Muscle of arm (tissue), 12 donors: ENCODE results near the gene STARD13. TPM values are rescaled to one million over a fixed set of nuclear protein-coding genes. Genes with fewer than 3 reads are reported as not detected.

Experiments
- DNase-seq: peaks from one replicate; pipeline ENCODE4 v3.0.0-alpha.2; 2013
- polyA plus RNA-seq, 12 donors: library from polyadenylated mRNA; unstranded; fragments of 120-200 nt; gene quantifications; one replicate each; pipeline ENCODE4 v1.2.1, GENCODE V29; 2013; ENCODE audit not compliant: insufficient read length in 12 of 12

Gene STARD13
- polyA plus RNA-seq, 12 donors: 16.8 to 72.0 (median 22.7) TPM

- no peak for DNase-seq
Observed at GRCh38 chr13:33119022-33119781, 166.4 kb downstream of the STARD13 start.

GRCh38 chr13:33116321-33117010, 169.1 kb downstream of the STARD13 start:
- no peak for DNase-seq

- DNase-seq: no peak
Observed at GRCh38 chr13:33115274-33115673, 170.3 kb downstream of the STARD13 start.

- DNase-seq: no peak
Observed at GRCh38 chr13:33114146-33114545, 171.4 kb downstream of the STARD13 start.

GRCh38 chr13:33112766-33113165, 172.8 kb downstream of the STARD13 start:
- no peak for DNase-seq

- no peak for DNase-seq
Observed at GRCh38 chr13:33111414-33112110, 174.0 kb downstream of the STARD13 start.

GRCh38 chr13:33110713-33111413, 174.7 kb downstream of the STARD13 start:
- no peak for DNase-seq

- DNase-seq: no peak
Observed at GRCh38 chr13:33110386-33110712, 175.2 kb downstream of the STARD13 start.

GRCh38 chr13:33109801-33110200, 175.8 kb downstream of the STARD13 start:
- no peak for DNase-seq

GRCh38 chr13:33109271-33109697, 176.3 kb downstream of the STARD13 start:
- DNase-seq: no peak

- no peak for DNase-seq
Observed at GRCh38 chr13:33108620-33109019, 176.9 kb downstream of the STARD13 start.

- DNase-seq: no peak
Observed at GRCh38 chr13:33107361-33107760, 178.2 kb downstream of the STARD13 start.

- no peak for DNase-seq
Observed at GRCh38 chr13:33106656-33107360, 178.7 kb downstream of the STARD13 start.

GRCh38 chr13:33105387-33106005, 180.1 kb downstream of the STARD13 start:
- DNase-seq: no peak

GRCh38 chr13:33103457-33103856, 182.1 kb downstream of the STARD13 start:
- no peak for DNase-seq

GRCh38 chr13:33101835-33102234, 183.7 kb downstream of the STARD13 start:
- no peak for DNase-seq

- DNase-seq: no peak
Observed at GRCh38 chr13:33100886-33101285, 184.7 kb downstream of the STARD13 start.

- DNase-seq: no peak
Observed at GRCh38 chr13:33099860-33100259, 185.7 kb downstream of the STARD13 start.

- DNase-seq: no peak
Observed at GRCh38 chr13:33096886-33097605, 188.5 kb downstream of the STARD13 start.
